Fibroblast of the aortic adventitia (primary cell): ENCODE results near the gene LGR5. TPM values are rescaled to one million over a fixed set of nuclear protein-coding genes. Genes with fewer than 3 reads are reported as not detected.

Source experiments
- DNase-seq: peaks from one replicate; pipeline ENCODE4 v3.0.0-alpha.2; 2010; ENCODE audit warnings: low read depth
- H3K4me3 ChIP-seq: 2 replicates; pipeline ENCODE4 v1.5.1; 2011; ENCODE audit warnings: low read depth, mild to moderate bottlenecking, control low read depth, low read length, moderate library complexity
- total RNA-seq: library from RNA; depleted of rRNA; stranded (reverse); fragments of >200 nt; gene quantifications from 2 replicates; pipeline ENCODE4 v1.2.3, GENCODE V29; 2012; ENCODE audit warnings: low replicate concordance
- TF ChIP-seq, protein P1 (sequence below): IDR thresholded peaks from 2 replicates; pipeline ENCODE4 v1.5.1; 2011; ENCODE audit warnings: mild to moderate bottlenecking, low read length, control low read depth, inconsistent platforms; ENCODE audit not compliant: insufficient read depth

Gene LGR5
- total RNA-seq, 1 donor, result 7.8 TPM

DNA sequence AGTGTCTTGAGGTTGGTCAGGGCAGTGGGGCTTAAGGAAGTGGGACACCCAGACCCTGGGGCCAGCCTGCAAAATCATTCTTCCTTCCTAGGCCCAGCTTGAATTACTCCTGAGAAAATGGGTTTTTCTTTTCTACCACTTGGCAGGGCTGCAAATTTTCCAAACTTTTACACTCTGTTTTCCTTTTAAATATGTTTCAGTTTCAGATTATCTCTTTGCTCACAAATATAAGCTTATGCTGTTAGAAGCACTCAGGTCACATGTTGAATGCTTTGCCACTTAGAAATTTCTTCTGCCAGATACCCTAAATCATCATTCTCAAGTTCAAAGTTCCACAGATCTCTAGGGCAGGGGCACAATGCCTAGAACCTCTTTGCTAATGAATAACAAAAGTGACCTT, 2.9 kb upstream of the LGR5 start:
- no peak overlapping the region for H3K4me3 ChIP-seq
- TF ChIP-seq, protein P1, sequence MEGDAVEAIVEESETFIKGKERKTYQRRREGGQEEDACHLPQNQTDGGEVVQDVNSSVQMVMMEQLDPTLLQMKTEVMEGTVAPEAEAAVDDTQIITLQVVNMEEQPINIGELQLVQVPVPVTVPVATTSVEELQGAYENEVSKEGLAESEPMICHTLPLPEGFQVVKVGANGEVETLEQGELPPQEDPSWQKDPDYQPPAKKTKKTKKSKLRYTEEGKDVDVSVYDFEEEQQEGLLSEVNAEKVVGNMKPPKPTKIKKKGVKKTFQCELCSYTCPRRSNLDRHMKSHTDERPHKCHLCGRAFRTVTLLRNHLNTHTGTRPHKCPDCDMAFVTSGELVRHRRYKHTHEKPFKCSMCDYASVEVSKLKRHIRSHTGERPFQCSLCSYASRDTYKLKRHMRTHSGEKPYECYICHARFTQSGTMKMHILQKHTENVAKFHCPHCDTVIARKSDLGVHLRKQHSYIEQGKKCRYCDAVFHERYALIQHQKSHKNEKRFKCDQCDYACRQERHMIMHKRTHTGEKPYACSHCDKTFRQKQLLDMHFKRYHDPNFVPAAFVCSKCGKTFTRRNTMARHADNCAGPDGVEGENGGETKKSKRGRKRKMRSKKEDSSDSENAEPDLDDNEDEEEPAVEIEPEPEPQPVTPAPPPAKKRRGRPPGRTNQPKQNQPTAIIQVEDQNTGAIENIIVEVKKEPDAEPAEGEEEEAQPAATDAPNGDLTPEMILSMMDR, result no peak
- no peak for DNase-seq

DNA sequence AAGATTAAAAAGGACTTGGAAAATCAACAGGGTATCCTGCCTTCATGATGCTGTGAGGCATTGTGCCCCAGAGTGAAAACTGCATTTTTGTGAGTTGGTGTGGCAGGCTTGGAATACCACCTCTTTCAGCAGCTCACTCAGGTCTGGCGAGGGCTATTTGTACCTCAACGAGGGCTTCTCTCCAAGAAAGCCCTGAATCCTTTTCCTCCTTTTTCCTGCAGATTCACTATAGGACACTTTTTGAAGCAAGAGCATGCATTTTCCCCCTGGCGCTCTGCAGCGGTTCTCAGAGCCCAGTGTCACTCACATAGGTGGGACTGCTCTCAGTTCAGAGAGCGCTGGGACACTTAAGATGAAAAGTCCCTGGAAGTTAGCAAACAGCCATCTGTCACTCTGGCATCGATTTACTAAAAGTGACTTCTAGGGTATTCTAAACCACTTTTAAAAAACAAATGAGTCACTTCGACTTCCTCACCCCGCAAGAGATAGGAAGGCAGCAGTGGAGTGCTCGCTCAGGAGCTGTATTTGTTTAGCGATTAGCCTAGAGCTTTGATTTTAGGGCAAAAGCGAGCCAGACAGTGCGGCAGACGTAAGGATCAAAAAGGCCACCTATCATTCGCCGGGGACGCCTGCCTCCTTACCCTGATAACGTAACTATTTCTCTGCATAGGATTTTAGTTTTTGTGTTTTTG, 782 bp upstream of the LGR5 start:
- TF ChIP-seq, protein P1, result no peak
- peak overlapping the region; percentile 63 for H3K4me3 ChIP-seq

DNA sequence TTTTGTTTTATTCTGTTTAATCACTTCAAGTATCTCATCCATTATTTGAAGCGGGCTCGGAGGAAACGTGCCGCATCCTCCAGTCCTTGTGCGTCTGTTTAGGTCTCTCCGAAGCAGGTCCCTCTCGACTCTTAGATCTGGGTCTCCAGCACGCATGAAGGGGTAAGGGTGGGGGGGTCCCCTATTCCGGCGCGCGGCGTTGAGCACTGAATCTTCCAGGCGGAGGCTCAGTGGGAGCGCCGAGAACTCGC, 311 bp upstream of the LGR5 start:
- TF ChIP-seq, protein P1, result no peak
- DNase-seq, result no peak
- H3K4me3 ChIP-seq, result peak overlapping the region; percentile 63

More for the DNA sequence above, 782 bp upstream of the LGR5 start:
- peak; percentile 26 for DNase-seq

DNA sequence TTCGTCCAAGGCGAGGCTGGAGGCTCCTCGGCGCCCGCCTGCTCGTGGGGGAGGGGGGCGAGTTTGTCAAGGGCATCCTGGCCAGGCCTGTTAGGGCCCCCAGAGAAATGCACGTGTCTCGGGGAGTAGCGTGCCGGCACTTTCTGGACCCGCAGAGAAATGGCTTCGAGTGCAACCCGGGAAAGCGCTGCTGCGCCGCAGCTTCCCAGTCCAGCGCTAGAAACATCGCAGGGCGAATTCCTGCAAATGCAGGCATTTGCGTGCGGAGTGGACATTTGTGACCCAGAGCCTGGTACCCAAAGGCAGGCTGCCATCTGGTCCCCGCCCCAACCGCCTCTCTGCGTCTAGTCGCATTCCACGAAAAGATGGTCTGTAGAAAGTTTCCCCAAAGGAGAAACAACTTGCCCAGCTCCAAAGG, 756 bp downstream of the LGR5 start:
- H3K4me3 ChIP-seq, result peak overlapping the region; percentile 63
- no peak for DNase-seq
- TF ChIP-seq, protein P1, result no peak

DNA sequence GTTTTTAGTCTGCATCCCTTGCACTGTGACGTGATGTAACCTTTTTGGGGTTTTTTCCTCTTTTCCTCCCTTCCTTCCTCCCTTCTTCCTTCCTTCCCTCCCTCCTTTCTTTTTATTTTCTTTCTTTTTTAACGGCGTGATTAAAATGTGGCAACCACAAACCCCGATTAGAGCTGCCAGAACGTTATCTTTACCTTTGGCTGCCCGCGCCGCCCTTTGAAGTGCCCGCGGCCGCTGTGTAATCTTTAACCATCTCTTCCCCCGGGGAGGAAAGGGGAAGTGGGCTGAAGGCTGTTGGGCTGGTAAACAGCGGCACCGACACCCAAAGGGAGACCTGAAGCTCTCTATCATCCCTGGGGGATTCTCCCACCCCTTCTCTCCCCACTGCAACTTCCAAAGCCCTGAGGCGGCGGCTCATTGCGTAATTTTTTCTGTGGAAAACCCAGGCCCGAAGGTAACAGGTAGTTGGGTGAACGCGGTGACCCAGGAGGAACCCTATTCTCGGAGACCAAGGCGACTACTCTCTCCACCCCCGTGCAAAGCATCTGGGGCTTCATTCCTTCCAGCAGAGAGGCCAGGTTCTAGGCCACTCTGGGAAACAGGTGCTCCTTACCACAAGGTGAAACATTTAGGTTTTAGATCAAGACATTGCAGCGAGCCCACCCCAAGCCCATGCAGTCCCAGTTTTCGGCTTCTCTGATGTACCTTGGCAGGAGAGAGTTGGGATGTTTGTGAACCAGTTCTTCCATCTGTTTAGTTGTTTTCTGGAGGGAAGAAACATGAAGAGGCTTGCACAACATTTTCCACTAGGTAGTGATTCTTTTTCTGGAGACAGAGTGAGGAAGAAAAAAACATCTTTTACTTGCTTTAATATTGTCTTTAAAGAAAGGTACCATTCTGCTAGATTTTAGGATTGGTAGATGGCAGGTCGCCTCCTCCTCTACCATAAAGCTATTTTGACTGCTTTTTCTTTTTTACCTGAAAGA, 1.5 kb downstream of the LGR5 start:
- DNase-seq, result no peak
- TF ChIP-seq, protein P1, result no peak
- H3K4me3 ChIP-seq, result peak overlapping the region; percentile 63

DNA sequence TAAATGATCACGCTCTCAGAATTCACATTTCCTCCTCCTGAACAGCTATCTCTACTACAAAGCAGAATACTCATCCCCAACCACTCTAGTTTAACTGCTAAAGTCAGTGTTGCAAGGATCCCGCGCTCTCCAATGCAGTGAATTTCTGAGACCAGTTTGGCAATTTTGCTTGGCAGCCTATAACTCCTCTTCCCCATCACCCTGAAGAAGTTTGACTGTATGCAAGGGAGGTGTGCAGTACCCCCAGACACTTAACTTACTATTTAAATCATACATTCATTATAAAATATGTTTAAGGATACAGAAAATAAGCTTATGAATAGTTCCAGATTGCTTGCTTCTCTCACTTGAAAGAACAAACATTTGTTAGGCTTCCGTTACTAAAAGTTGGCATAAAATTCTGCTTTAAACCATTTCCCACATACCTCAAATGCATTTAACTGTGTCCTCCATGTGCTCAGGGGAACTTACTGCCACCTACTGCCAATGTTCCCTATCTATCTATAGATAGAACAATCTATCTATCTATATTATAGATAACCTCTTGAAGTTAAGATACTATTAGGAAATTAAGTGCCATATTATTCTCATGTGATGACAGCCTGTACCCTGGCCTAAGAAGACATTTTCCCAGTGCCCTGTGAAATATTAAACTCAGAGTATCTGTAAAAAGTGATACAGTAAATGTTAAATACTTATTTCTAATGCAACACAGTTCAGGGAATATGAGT, 2.4 kb downstream of the LGR5 start:
- no peak for DNase-seq

More for the DNA sequence above, 2.4 kb downstream of the LGR5 start:
- no peak overlapping the region for H3K4me3 ChIP-seq
- TF ChIP-seq, protein P1, result no peak
